ENCODE measurements around the gene SH3PXD2B.
"Not testable (repeated sequence)": the region's sequence is repeated elsewhere in the genome, so short reads cannot be mapped to it uniquely, and the experiment has no call there.

Gene SH3PXD2B

DNA sequence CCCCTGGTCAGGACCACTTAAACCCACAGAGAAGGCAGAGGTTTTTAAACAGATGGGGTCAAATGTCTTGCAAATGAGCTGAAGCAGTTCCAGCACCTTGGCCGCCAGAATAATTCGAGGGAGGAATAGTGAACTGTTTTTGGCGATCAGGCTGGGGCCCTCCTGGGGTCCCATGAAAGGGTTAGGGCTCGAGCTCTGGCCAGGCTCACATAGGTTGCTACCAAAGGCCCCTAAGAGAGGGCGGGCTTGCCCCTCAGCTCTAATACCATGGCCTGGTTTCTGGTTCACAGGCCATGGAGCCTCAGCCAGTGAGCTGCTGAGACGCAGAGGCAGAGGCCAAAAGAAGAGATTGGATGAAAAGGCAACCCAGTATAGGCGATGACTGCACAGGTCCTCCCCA is 96.0 kb downstream of the SH3PXD2B start:
- DNase-seq: no peak

DNA sequence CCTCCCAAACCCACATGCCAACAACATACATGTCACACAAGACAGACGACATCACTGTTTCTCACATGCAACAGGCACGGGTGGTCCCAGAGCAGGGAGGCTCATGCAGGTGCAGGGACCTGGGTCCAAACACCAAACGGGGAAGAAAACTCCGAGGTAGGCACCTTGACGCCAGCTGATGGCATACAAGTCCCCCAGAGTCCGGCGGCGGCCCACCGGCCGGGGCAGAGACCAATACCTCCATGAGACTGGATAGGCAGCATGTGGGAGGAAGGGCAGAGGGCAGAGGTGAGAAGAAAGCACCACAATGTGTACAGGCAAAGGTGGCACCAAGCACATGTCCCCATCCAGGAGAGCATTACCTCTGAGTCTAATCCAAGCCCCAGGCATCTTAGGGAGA is 97.8 kb downstream of the SH3PXD2B start:
- no peak for DNase-seq

DNA sequence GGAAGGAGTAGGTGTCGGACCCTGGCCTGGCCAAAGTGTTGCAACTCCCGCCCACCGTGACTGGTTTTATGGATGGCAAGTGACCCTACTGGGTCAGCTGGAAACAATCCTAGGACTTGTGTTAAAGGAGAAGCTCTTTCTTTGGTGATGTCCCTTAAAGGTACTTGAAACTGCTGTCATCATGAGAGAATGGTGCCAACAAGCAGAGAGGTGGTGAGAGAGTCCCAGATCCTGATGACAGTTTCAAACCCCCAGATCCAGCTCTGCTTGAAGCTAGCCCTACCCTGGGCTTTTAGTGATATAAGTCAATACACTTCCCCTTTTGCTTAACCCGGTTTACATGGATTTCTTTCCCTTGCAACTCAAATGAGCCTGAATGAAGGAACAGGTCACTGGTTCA is 98.3 kb downstream of the SH3PXD2B start:
- no peak for DNase-seq

DNA sequence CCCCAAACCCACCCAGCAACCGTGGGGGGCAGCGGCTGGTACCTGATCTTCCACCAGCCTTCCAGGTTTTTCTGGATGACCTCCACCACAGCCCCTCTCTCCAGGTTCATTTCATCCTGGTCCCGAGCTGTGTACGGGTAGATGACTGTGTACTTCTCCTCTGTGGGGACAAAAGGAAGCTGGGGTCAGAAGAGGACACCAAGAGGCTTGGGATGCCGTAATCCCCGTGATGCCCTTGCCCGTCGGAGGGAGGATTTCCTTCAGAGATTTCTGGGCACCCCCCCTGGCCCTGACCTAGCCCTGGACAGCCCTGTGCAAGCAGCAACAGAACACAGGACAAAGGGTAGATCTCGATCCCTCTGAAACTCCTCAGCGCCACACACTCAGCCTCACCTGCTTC is 100.5 kb downstream of the SH3PXD2B start:
- DNase-seq: no peak

DNA sequence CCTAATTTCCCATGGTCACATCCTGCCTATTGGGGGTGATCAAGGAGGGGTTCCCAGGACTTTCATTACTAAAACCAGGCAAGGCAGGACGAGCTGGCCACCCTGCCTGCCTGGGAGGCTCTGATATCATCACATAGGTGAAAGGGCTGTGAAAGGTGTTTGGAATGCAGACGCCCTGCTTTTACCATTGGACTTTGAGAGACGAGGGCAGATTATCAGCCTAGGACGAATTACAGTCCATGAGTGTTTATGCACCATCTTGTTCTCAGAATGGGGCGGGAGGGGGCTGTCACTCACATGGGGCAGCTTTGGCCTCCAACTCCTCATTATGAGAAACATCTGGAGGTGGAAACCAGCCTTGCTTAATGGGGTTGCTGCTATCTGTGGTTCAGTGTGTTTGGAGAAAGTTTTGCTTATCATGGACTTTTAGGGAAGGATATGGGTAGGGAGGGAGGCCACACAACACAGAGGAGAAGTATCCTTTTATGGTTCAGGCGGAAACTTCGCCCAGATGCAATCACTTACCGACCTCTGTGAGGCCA is 101.0 kb downstream of the SH3PXD2B start:
- DNase-seq: no peak

DNA sequence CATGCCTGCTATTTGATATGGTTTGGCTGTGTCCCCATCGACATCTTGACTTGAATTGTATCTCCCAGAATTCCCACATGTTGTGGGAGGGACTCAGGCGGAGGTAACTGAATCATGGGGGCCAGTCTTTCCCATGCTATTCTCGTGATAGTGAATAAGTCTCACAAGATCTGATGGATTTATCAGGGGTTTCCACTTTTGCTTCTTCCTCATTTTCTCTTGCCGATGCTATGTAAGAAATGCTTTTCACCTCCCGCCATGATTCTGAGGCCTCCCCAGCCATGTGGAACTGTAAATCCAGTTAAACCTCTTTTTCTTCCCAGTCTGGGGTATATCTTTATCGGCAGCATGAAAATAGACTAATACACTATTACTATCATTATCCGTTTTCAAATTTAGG is 101.8 kb downstream of the SH3PXD2B start:
- DNase-seq: not testable (repeated sequence)

DNA sequence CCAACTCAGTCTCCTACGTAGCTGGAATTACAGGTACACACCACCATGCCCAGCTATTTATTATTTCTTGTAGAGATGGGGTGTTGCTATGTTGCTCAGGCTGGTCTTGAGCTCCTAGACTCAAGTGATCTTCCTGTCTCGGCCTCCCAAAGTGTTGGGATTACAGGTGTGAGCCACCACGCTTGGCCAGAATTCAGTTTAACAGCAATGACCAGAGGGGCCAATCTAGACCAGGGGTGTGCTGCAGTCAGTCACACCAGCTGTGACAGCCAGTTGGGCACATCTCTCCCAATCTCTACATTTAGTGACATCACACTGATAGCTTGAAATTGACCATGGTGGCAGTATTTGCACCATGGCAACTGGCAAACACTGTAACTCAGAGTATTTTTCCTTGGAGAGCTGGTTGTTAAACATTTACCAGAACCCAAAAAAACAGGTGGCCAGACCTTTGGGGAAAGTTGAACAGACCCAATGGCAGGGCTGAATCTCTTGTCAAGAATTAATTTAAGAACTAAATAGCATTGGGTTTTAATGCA is 103.0 kb downstream of the SH3PXD2B start:
- DNase-seq: no peak

DNA sequence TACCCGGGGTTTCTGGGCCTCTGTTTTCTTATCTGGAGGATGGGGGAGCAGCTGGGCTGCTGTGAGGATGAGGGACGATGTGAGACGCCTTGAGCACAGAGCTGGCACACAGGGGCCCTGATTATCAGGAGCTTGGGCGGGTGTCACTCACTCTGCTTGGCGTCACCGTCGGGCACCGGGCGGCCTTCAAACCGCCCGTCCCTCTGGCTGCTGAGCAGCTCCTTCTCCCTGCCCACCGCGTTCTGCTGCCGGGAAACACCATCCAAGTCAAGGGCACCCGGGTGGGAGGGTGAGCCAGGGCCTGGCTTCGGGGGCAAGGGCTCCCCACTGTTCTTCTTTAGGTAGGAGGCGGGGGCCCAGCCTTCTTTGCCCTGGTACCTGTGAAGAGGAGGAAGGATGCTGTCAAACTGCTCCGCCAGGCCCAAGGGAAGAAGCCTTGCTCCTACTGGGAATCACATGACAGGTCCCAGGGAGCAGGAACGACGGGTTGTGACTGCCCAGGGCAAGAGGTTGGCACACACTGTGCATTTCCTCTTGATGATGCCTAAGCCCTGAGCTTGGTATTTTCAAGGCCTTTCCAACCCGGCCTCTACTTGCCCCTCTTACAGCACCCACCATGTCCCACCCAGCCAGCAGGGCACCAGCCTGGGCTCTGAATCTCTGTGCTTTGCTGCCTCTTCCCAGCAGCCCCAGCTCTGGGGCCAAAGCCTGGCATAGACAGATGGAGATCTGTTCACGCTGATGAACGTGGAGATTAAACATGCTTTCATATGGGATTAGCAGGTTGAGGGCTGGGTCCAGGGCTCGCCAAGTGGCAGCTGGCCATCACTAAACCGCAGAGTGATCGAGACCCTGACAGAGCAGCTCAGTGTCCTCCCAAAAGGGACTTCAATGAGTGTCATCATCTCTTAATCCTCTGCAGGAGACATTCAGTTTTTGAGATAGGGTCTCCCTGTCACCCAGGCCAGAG is 103.8 kb downstream of the SH3PXD2B start:
- no peak for DNase-seq

DNA sequence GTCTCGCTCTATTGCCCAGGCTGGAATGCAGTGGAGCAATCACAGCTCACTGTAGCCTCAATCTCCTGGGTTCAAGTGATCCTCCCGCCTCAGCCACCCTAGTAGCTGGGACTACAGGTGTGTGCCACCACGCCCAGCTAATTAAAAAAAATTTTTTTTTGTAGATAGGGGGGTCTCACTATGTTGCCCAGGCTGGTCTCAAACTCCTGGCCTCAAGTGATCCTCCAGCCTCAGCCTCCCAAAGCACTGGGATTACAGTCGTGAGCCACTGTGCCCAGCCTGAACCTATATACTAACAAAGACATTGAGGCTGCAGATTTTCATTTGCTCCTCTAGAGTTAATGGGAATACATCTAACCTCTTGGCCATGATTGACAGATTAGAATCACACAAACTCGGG is 105.6 kb downstream of the SH3PXD2B start:
- DNase-seq: not testable (repeated sequence)

DNA sequence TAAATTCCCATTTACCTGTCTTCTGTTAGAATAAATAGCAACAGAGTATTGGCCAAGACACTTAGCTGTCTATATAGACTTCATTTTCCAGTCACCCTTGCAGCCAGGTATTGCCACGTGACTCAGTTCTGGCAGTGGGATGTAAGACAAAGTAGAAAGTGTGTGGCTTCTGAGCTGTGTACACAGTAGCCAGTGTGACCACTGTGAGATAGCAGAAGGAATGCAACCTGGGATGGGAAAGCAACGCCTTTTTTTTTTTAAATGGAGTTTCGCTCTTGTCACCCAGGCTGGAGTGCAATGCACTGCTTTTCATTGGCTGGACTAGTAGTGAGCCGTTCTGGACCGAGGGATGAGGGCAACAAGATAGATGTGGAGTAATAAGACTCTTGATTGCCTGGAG is 106.2 kb downstream of the SH3PXD2B start:
- DNase-seq: no peak

DNA sequence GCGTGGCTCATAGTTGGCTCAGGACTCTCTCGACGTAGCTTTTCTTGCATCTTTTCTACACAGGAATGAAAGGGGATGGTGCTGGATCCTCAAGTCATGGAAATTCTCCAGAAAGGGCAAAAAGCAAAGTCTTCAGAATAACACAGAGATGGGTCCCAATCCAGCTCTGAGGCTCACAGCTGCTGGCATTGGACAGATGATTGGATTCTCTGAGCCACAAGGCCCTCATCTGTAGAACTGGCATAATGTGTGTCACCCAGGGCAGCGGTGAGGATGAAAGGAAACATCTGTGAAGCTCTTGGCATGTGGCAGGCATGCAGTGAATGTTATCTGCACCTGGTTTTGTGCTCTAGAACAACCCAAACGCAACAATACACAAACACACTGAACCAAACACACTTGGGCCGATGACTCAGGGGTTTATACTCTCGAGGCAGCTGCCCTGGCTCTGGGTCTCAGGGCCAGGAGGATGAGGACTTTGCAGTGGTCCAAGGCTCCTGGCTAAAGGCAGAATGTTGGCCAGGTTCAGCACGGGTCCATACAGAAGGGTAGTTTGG is 106.8 kb downstream of the SH3PXD2B start:
- no peak for DNase-seq

DNA sequence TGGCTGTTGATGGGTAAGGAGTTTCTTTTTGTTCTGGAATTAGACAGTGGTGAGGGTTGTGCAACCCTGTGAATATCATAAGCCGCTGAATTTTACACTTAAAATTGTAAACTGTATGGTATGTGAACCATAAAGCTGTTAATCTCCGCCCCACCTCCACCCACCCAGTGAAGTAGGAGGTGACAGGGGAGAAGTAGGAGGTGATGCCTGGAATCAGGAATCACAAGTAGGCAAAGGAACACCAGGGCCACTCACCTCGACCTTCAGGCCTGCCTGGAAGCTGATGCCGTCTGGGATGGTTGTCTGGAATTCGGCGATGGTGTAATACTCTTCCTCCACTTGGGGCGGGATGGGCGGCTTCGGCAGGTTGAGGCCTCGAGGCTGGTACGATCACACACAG is 108.4 kb downstream of the SH3PXD2B start:
- no peak for DNase-seq

DNA sequence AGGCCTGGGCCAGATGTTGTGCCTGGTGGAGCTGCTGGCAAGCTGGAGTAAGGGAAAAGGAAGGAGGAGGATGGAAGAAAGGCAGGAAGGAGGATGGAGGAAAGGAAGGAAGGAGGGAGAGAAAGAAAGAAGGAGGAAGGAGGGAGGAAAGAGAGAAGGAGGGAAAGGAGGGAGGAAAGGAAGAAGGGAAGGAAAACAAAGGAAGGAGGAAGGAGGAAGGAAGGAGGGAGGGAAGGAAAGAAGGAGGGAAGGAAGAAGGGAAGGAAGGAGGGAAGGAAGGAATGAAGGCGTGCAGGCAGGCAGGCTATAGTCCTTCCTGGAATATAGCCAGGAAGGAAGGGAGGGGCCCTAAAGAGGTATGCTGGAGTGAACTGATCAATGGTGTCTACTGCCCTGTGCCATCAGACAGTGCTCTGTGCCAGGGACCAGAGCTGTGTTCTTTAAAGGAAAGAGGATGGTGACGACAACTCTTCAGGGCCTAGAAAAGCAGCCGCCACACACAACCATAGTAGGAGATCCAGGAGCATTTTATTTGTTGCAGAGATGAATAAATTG is 109.4 kb downstream of the SH3PXD2B start:
- DNase-seq: no peak

DNA sequence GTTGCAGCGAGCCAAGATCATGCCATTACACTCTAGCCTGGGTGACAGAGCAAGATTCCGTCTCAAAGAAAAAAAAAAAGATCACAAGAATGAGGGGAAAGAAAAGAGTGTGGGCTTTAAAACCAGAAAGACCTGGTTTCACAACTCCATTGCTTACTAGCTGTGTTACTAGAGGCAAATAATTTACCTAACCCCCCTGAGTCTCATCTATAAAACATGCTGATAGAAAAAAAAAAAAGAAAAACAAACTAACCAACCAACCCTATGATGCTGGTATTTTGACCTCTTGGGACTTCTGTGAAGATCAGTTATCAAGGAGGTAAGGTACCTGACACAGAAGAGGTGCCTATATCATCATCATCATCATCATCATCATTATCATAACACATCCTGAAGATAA is 110.6 kb downstream of the SH3PXD2B start:
- no peak for DNase-seq

DNA sequence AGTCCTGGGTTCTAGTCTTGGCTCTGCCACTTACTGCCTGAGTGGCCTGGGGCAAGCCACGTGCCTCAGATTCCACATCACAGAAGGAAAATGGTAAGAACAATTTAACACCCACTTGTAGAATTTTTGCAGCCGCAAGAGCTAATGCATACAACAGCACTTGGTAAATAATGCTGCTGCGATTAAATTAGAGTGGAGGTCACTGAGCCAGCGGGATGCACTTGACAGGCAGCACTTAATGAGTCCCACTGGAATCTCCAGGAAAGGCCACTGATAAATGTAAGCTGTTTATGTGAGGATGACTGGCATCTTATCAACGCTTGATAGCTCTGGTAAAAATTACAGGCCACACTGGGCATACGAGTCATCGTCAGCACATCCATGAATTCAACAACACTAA is 111.4 kb downstream of the SH3PXD2B start:
- no peak for DNase-seq

DNA sequence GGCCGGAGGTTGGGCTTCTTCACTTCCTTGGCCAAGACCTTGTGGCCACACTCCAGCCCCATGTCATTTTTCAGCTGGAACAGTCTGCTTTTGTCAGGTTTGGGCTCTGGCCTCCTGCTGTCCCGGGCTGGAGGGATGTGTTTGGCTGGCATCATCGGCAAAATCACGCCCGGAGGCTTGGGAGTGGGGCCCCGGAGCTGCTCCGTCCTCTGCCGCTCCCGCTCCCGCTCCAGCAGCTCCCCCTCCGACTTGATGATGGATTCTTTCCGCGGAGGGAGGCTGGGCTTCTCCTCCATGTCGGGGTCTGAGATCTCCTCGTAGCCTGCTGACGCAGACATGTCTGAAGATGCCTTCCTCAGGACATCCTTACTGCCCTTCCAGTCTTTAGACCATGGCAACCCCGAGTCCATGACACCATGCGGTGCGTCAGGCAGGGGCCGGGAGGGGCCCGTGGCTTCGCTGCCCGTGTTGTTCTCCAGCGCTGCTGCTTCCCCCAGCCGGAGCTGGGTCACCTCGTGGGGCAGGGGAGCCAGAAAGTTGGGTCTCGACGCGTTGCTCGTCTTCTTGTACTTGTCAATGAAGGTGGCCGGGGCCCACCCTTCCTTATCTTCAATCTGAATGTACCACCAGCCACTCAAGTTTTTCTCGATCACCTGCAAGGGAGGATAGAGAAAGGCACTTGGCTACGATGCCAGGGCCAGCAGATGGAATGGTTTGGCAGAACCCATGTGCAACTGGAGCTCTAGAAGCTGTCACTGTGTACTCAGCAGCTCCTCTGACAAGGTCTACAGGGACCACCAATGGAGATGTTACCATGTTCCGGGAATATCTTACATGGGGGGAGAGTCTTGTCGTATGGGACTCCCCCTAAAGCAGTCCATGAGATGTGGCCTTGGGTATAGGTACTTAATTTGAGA is 114.8 kb downstream of the SH3PXD2B start:
- DNase-seq: no peak

DNA sequence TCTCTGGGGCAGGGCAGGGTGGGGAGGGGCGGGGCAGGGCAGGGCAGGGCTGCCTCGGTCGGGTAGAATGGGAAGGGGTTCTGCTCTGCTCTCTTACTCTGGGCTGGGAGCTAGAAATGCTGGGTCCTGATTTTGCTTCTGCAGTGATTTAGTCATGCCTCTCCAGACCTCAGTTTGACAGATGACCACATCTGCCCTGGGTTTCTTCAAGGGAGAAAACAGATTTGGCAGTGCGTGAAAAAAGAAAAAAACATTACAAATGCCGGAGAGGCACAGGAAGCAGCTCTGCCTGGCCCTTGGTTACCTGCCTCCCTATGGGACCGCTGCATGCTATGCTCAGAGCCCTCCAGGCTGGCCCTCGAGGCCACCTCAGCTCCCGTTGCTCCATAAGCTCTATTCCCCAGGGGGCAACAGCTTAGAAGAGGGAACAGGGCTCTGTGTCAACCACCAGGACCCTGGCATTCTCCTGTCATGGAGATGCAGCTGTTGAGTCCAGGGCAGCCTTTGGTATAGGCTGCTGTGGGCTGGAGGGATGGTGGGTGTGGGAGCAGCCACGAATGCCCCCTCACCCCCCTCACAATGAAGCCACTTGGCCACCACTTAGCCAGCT is 117.5 kb downstream of the SH3PXD2B start:
- DNase-seq: no peak

DNA sequence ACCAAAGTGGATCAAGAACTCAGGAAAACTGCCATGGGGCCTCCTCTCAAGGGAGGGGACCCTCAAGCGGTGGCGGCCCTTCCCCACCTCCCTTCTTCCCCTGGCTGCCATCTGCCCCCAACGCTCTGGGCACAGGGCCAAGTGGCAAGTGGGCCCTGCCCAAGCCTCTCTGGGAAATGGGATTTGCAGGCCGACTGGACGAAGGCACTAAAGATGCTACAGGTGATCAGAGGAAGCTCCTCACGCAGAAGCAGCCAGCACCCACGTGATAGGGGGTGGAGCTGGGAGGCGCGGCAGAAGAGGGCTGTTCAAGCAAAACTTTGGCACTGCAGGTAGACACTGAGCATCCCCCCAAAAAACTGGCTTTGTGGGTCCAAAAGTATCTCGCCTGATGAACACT is 118.1 kb downstream of the SH3PXD2B start:
- peak; percentile 21 for DNase-seq

DNA sequence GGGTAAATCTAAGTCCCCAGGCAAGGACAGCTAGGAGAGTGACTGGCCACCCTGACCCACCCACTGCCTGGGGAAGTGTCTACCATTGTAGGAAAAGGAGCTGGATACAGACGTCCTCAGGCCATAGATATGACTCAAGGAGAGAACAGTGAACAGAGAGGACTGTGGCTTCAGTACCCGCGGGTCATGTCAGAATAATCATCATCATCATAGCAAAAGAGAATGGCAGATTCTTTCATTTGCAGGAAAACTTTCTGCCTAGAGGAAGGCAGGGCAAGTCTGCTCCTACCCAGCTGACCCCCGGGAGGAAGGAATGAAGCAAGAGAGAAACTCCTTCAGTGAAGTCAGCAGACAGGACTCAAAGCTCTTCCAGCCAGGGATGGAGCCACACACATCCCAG is 118.6 kb downstream of the SH3PXD2B start:
- no peak for DNase-seq

DNA sequence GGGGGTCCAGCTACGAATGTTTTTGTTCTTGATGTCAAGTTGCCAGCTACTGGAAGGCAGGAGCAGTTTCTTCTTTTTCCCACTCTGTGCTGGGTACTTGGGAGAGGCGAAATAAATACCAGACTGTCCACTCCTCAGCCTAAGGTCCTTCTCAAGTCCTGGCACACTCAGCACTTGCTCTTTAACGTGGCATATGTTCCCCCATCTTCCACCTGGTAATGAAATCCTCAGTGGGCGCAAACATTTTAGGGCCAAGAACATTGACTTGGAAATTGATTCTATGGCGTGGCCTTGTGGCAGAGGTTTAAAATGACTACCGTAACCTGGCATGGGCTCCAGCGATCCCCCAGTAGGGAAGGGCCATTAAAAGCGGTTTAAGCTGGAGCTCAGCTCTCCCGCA is 119.7 kb downstream of the SH3PXD2B start:
- DNase-seq: no peak

DNA sequence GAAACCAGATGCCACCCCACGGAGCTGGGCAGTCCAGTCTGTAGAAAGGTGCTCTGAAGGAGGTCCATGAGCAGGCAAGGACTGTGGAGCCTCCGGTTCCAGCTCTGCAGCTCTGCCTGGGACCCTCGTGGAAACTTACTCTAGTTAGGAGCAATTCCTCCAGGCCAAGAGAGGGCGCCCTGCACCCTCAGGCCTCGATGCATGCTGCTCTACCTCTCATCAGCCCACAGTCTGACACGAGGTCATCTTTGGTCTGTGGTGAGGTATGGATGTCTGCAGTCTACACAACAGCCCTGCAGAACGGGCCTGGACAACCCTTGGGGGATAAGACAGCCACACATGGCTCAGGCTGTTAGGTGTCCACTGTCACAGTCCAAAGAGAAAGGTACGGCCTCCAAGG is 120.1 kb downstream of the SH3PXD2B start:
- DNase-seq: no peak

DNA sequence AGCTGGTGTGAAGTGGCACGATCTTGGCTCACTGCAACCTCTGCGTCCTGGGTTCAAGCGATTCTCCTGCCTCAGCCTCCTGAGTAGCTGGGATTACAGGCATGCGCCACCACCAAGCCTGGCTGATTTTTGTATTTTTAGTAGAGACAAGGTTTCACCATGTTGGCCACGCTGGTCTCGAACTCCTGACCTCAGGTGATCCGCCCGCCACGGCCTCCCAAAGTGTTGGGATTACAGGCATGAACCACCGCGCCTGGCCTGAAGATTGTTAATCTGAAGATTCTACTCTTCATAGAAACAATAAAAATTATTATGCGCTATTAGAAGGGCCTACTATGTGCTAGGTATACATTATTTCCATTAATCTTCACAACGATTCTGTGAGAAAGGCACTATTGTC is 127.4 kb downstream of the SH3PXD2B start:
- DNase-seq: not testable (repeated sequence)

Measured in NCI-H510A treated with DMSO at 0.1 percent for 48 hours (cell line).